SK-N-MC (cell line): ENCODE results near the gene TSPAN12.

Experiments
- EZH2 ChIP-seq: fragments of 200-600 bp; sonication (generic); IDR thresholded peaks from one replicate; pipeline ENCODE4 v1.6.1; 2017; ENCODE audit warnings: antibody characterized with exemption
- POLR2AphosphoS5 ChIP-seq: IDR thresholded peaks from 2 replicates; pipeline ENCODE4 v1.6.1; 2012; ENCODE audit warnings: mild to moderate bottlenecking, low read depth, low read length, borderline replicate concordance

DNA sequence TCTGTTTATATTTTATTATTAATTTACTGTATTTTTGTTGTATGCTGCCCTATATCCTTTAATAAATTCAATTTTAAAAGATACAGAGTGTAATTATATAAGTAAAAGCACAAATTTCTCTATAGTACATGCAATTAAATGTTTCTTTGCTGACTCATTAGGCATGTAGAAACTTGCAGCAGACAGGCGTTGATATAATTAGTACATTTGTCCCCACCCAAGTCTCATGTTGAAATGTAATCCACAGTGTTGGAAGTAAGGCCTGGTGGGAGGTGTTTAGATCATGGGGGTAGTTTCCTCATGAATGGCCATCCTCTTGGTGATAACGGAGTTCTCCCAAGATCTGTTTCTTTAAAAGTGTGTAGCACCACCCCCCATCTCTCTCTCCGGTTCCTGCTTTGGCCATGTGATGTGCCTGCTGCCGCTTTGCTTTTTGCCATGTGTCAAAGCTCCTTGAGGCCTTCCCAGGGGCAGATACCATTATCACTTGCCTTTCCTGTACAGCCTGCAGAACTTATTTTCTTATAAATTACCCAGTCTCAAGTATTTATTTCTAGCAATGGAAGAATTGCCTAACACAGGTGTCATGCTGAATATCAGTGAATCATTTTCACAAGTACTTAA is 63.7 kb downstream of the TSPAN12 start:
- TF ChIP-seq EZH2 (no peak), POLR2AphosphoS5 (no peak)
